Fibroblast of lung (primary cell): ENCODE results near the gene EYA3. TPM values are rescaled to one million over a fixed set of nuclear protein-coding genes. Genes with fewer than 3 reads are reported as not detected.

Experiments used
- DNase-seq, 2 donors: peaks; one replicate each; pipeline versions ENCODE4 v3.0.0 to v3.0.0-alpha.2; 2010; ENCODE audit warnings: low read depth in 2 of 2
- H2AFZ ChIP-seq: 2 replicates; pipeline ENCODE4 v1.5.1; 2012; ENCODE audit warnings: low read length, control low read depth, inconsistent platforms
- H3K27ac ChIP-seq: 2 replicates; pipeline ENCODE4 v1.5.1; 2011; ENCODE audit warnings: low read length, control low read depth; ENCODE audit not compliant: insufficient read depth
- H3K27me3 ChIP-seq: 2 replicates; pipeline ENCODE4 v1.5.1; 2011; ENCODE audit warnings: mild to moderate bottlenecking, low read length; ENCODE audit not compliant: control insufficient read depth, insufficient read depth
- H3K36me3 ChIP-seq: 2 replicates; pipeline ENCODE4 v1.5.1; 2011; ENCODE audit warnings: low read length; ENCODE audit not compliant: control insufficient read depth, insufficient read depth
- H3K4me1 ChIP-seq: 2 replicates; pipeline ENCODE4 v1.5.1; 2011; ENCODE audit warnings: low read length; ENCODE audit not compliant: control insufficient read depth, insufficient read depth; ENCODE audit errors: extremely low read depth
- H3K4me2 ChIP-seq: 2 replicates; pipeline ENCODE4 v1.5.1; 2011; ENCODE audit warnings: low read length, control low read depth; ENCODE audit not compliant: insufficient read depth; ENCODE audit errors: extremely low read depth
- H3K4me3 ChIP-seq, 4 experiments: fragments of 200-600 bp in 1 of 4; sonication (generic) in 1 of 4; replicated peaks in 1 of 4; 2 replicates each; pipeline ENCODE4 v1.5.1; 2011 to 2016; ENCODE audit warnings: low read length in 4 of 4, low read depth in 3 of 4, mild to moderate bottlenecking in 3 of 4, control low read depth in 2 of 4, inconsistent platforms in 1 of 4, mixed read lengths in 1 of 4; ENCODE audit not compliant: insufficient read depth in 1 of 4; ENCODE audit errors: control extremely low read depth in 1 of 4
- H3K79me2 ChIP-seq: 2 replicates; pipeline ENCODE4 v1.5.1; 2012; ENCODE audit warnings: mild to moderate bottlenecking, low read length, inconsistent platforms; ENCODE audit not compliant: control insufficient read depth, insufficient read depth
- H3K9ac ChIP-seq: 2 replicates; pipeline ENCODE4 v1.5.1; 2011; ENCODE audit warnings: mild to moderate bottlenecking, low read length, control low read depth; ENCODE audit not compliant: insufficient read depth
- H3K9me3 ChIP-seq: 2 replicates; pipeline ENCODE4 v1.5.1; 2012; ENCODE audit warnings: low read depth, low read length; ENCODE audit not compliant: control insufficient read depth, insufficient read depth
- H4K20me1 ChIP-seq: 2 replicates; pipeline ENCODE4 v1.5.1; 2011; ENCODE audit warnings: low read length; ENCODE audit not compliant: control insufficient read depth, insufficient read depth; ENCODE audit errors: extremely low read depth
- EZH2 ChIP-seq: IDR thresholded peaks from 2 replicates; pipeline ENCODE4 v1.5.1; 2012; ENCODE audit warnings: low read length, control low read depth, mild to moderate bottlenecking; ENCODE audit errors: missing control alignments
- polyA plus RNA-seq, 2 donors: library from polyadenylated mRNA; depleted of rRNA in 1 of 2; stranded (reverse) in 1 of 2; unstranded in 1 of 2; fragments of >200 nt; gene quantifications; 2 replicates each; pipeline ENCODE4 v1.2.1, GENCODE V29; 2011 to 2012; ENCODE audit warnings: missing spikeins in 1 of 2
- total RNA-seq: library from RNA; depleted of rRNA; stranded (reverse); fragments of >200 nt; gene quantifications from 2 replicates; pipeline ENCODE4 v1.2.1, GENCODE V29; 2014
- TF ChIP-seq, protein P1 (sequence below), 2 donors: IDR thresholded peaks in 1 of 2; conservative IDR thresholded peaks in 1 of 2; 1 replicate in 1 of 2; 2 replicates in 1 of 2; pipeline ENCODE4 v1.5.1; 2011 to 2012; ENCODE audit warnings: low read length in 2 of 2, control low read depth in 1 of 2, inconsistent platforms in 1 of 2, low read depth in 1 of 2, mild to moderate bottlenecking in 1 of 2

The EYA3 gene
- total and polyA plus RNA-seq, 2 donors (not counting 1 experiment from before 2014, with no cell fraction given), result 11.2 to 17.5 TPM

DNA sequence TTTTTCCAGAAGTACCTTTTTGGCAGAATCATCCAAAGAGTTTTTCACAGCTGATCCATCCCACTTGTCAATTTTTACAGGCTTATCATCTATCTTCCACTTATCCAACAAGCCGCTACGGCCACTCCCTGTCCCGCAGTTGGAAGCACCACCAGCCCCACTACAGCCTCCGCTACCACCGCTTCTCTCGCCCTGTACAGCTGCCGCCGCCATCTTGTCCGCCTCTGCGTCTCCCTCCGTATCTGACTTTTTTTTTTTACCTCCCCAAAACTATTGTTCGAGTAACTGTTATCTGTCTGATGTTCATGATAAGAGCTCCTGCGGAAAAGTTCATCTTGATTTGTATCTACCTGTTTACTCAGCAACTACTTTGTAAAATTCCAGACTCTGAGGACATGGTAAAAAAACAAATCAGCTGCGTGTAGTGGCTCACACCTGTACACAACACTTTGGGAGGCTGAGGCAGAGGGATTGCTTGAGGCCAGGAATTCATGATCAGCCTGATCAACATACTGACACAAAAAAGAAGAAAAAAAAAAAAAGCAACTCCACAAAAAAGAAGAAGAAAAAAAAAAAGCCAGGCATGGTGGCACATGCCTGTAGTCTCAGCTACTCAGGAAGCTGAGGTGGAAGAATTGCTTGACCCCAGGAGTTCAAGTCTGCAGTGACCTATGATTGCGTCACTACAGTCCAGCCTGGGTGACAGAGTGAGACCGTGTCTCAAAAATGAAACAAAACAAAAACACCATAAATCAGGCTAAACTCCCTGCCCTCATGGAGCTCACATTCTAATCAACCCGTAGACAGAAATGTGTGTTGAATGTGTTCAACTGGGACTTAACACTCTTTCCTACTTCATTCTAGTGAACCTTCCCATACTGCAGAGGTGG is 8.0 kb upstream of the EYA3 start:
- peaks cover 8% of the 10 kb centered on the region for H3K4me1 ChIP-seq
- H3K27me3 ChIP-seq, result no peaks in the 10 kb centered on the region
- H3K27ac ChIP-seq, result no peak overlapping the region
- no peaks in the 10 kb centered on the region for H4K20me1 ChIP-seq
- H2AFZ ChIP-seq, result peak overlapping the region; percentile 20
- H3K4me2 ChIP-seq, result no peak overlapping the region
- no peak overlapping the region for H3K4me3 ChIP-seq
- no peaks in the 10 kb centered on the region for H3K36me3 ChIP-seq
- H3K9me3 ChIP-seq, result no peaks in the 10 kb centered on the region
- no peak overlapping the region for H3K9ac ChIP-seq
- TF ChIP-seq, protein P1, sequence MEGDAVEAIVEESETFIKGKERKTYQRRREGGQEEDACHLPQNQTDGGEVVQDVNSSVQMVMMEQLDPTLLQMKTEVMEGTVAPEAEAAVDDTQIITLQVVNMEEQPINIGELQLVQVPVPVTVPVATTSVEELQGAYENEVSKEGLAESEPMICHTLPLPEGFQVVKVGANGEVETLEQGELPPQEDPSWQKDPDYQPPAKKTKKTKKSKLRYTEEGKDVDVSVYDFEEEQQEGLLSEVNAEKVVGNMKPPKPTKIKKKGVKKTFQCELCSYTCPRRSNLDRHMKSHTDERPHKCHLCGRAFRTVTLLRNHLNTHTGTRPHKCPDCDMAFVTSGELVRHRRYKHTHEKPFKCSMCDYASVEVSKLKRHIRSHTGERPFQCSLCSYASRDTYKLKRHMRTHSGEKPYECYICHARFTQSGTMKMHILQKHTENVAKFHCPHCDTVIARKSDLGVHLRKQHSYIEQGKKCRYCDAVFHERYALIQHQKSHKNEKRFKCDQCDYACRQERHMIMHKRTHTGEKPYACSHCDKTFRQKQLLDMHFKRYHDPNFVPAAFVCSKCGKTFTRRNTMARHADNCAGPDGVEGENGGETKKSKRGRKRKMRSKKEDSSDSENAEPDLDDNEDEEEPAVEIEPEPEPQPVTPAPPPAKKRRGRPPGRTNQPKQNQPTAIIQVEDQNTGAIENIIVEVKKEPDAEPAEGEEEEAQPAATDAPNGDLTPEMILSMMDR (conservative IDR thresholded peaks at IDR 0.05 in 1 of 2, IDR thresholded peaks at IDR 0.05 in 1 of 2; ENCODE audit: low read depth in 1 of 2, low read length in 2 of 2), result no peak
- TF ChIP-seq EZH2, result no peak
- H3K79me2 ChIP-seq, result no peaks in the 10 kb centered on the region
- no peak for DNase-seq

DNA sequence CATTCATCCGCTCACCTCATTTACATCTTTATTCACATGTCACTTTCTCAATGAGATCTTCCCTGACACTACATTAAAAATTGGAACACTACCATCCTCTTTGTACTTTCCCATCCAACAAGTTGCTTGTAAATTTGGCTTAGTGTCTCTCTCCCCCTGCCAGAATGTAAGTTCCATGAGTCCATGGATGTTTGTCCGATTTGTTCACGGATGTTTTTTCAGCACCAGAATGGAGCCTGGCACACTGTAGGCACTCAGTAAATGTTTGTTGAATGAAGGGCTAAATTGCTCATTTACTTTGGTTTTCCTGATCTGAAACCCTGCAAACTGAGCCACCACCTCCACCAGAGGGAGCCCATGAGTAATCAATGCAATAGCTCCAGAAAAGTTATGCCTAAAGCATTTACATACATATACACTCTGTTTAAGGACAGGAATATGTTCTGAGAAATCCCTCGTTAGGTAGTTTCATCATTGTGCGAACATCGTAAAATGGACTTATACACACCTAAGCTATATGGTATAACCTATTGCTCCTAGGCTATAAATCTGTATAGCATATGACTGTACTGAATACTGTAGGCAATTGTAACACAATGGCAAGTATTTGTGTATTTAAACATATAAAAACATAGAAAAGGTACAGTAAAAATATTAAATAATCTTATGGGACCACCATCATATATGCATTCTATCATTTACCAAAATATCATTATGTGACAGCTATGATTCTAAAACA is 2.8 kb upstream of the EYA3 start:
- Histone ChIP-seq H3K4me2 (no peak overlapping the region), H3K4me1 (peaks cover 4% of the 10 kb centered on the region), H2AFZ (peak overlapping the region; percentile 65), H4K20me1 (no peaks in the 10 kb centered on the region), H3K9ac (no peak overlapping the region), H3K36me3 (no peaks in the 10 kb centered on the region), H3K79me2 (peaks cover 21% of the 10 kb centered on the region), H3K27me3 (no peaks in the 10 kb centered on the region), H3K4me3 (no peak overlapping the region), H3K27ac (no peak overlapping the region), H3K9me3 (no peaks in the 10 kb centered on the region)
- TF ChIP-seq, protein P1 (conservative IDR thresholded peaks at IDR 0.05 in 1 of 2, IDR thresholded peaks at IDR 0.05 in 1 of 2; ENCODE audit: low read depth in 1 of 2, low read length in 2 of 2), result peak; percentile 91 to 94
- TF ChIP-seq EZH2, result no peak
- peak; percentile 41 to 77 for DNase-seq

DNA sequence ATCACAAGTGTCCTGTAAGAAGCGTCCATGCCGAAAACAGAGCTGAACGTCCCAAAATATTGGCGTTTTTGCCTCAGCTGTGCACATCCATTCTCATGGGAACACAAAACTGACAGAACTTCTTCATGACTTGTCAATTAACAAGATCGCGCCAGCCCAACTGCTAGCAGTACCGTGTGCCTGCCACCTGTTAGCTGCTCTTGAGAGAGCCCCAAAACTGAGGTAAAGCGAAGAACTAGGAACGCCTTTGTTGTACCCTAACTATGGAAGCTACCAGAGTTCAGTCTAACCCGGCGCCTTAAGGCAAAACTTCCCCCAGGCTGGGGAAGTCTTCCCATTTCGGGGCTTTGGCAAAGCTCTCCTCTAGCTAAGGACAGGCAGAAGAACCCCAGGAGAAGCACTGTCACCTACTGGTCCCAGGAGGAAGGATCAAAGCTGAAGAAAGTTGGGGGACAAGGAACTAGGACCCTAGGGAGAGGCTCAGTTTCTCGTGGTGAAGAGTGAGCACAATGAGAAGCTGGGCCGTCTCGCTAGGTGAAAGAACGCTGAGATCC is 719 bp downstream of the EYA3 start:
- peak in 1 of 2 donors; percentile 14 for DNase-seq
- peaks cover 49% of the 10 kb centered on the region for H3K79me2 ChIP-seq

More for the DNA sequence above, 719 bp downstream of the EYA3 start:
- Histone ChIP-seq H3K27ac (peak overlapping the region; percentile 81), H3K4me3 (peak overlapping the region; percentile 50 to 100 (median 86)), H2AFZ (peak overlapping the region; percentile 88), H4K20me1 (no peaks in the 10 kb centered on the region), H3K9me3 (no peaks in the 10 kb centered on the region), H3K4me2 (peak overlapping the region; percentile 88), H3K36me3 (no peaks in the 10 kb centered on the region), H3K27me3 (no peaks in the 10 kb centered on the region), H3K4me1 (peaks cover 4% of the 10 kb centered on the region), H3K9ac (peak overlapping the region; percentile 70)
- TF ChIP-seq, protein P1 (conservative IDR thresholded peaks at IDR 0.05 in 1 of 2, IDR thresholded peaks at IDR 0.05 in 1 of 2; ENCODE audit: low read depth in 1 of 2, low read length in 2 of 2), result peak in 1 of 2 donors; percentile 10
- TF ChIP-seq EZH2, result no peak
